Measurements from ENCODE around the gene KLF11.
"Not testable (repeated sequence)": the region's sequence is repeated elsewhere in the genome, so short reads cannot be mapped to it uniquely, and the experiment has no call there.

Gene KLF11

GRCh38 chr2:10009271-10009810, 34.0 kb upstream of the KLF11 start:
- no peaks in the 10 kb centered on the region for H3K36me3 ChIP-seq (ENCODE audit: control insufficient read depth, insufficient read depth, low read length)
- peaks cover 1% of the 10 kb centered on the region; the same call in 1 of the 2 replicates for H3K4me1 ChIP-seq (ENCODE audit: control insufficient read depth, insufficient read depth, low read length)
- DNase-seq (ENCODE audit: low read depth, low spot score), result no peak
- H3K27ac ChIP-seq (ENCODE audit: low read length), result no peak overlapping the region
- no CpG with 5 or more reads among the region's 19 CpGs for WGBS (ENCODE audit: insufficient coverage, insufficient read length)
- no peak overlapping the region for H3K4me3 ChIP-seq (ENCODE audit: low read length)
- H3K9me3 ChIP-seq (ENCODE audit: control insufficient read depth, insufficient read depth, low read length), result no peaks in the 10 kb centered on the region
- H3K27me3 ChIP-seq (ENCODE audit: control insufficient read depth, insufficient read depth, low read length), result no peaks in the 10 kb centered on the region

GRCh38 chr2:10009811-10010781, 33.3 kb upstream of the KLF11 start:
- Histone ChIP-seq H3K4me1 (ENCODE audit: control insufficient read depth, insufficient read depth, low read length) (peaks cover 1% of the 10 kb centered on the region; the same call in 1 of the 2 replicates), H3K4me3 (ENCODE audit: low read length) (no peak overlapping the region), H3K27me3 (ENCODE audit: control insufficient read depth, insufficient read depth, low read length) (no peaks in the 10 kb centered on the region), H3K27ac (ENCODE audit: low read length) (no peak overlapping the region), H3K9me3 (ENCODE audit: control insufficient read depth, insufficient read depth, low read length) (no peaks in the 10 kb centered on the region), H3K36me3 (ENCODE audit: control insufficient read depth, insufficient read depth, low read length) (no peaks in the 10 kb centered on the region)
- no peak for DNase-seq (ENCODE audit: low read depth, low spot score)
- no CpG with 5 or more reads among the region's 36 CpGs for WGBS (ENCODE audit: insufficient coverage, insufficient read length)

GRCh38 chr2:10010861-10011605, 32.3 kb upstream of the KLF11 start:
- H3K4me3 ChIP-seq (ENCODE audit: low read length); H3K27me3 ChIP-seq (ENCODE audit: control insufficient read depth, insufficient read depth, low read length); H3K4me1 ChIP-seq (ENCODE audit: control insufficient read depth, insufficient read depth, low read length); DNase-seq (ENCODE audit: low read depth, low spot score); H3K27ac ChIP-seq (ENCODE audit: low read length); H3K36me3 ChIP-seq (ENCODE audit: control insufficient read depth, insufficient read depth, low read length); H3K9me3 ChIP-seq (ENCODE audit: control insufficient read depth, insufficient read depth, low read length): not testable (repeated sequence)
- WGBS (ENCODE audit: insufficient coverage, insufficient read length), result no CpG with 5 or more reads among the region's 52 CpGs

GRCh38 chr2:10011606-10012325, 31.6 kb upstream of the KLF11 start:
- not testable (repeated sequence) for H3K27me3 ChIP-seq (ENCODE audit: control insufficient read depth, insufficient read depth, low read length); H3K4me1 ChIP-seq (ENCODE audit: control insufficient read depth, insufficient read depth, low read length); H3K36me3 ChIP-seq (ENCODE audit: control insufficient read depth, insufficient read depth, low read length); H3K27ac ChIP-seq (ENCODE audit: low read length); DNase-seq (ENCODE audit: low read depth, low spot score); H3K9me3 ChIP-seq (ENCODE audit: control insufficient read depth, insufficient read depth, low read length); H3K4me3 ChIP-seq (ENCODE audit: low read length)
- no CpG with 5 or more reads among the region's 61 CpGs for WGBS (ENCODE audit: insufficient coverage, insufficient read length)

- H3K9me3 ChIP-seq (ENCODE audit: control insufficient read depth, insufficient read depth, low read length); H3K27me3 ChIP-seq (ENCODE audit: control insufficient read depth, insufficient read depth, low read length); DNase-seq (ENCODE audit: low read depth, low spot score); H3K36me3 ChIP-seq (ENCODE audit: control insufficient read depth, insufficient read depth, low read length); H3K27ac ChIP-seq (ENCODE audit: low read length); H3K4me3 ChIP-seq (ENCODE audit: low read length); H3K4me1 ChIP-seq (ENCODE audit: control insufficient read depth, insufficient read depth, low read length): not testable (repeated sequence)
- WGBS (ENCODE audit: insufficient coverage, insufficient read length), result no CpG with 5 or more reads among the region's 37 CpGs
Measured at GRCh38 chr2:10012366-10012962, 30.9 kb upstream of the KLF11 start.

- no peaks in the 10 kb centered on the region for H3K9me3 ChIP-seq (ENCODE audit: control insufficient read depth, insufficient read depth, low read length)
Measured at GRCh38 chr2:10012963-10013461, 30.3 kb upstream of the KLF11 start.

GRCh38 chr2:10013651-10014417, 29.5 kb upstream of the KLF11 start:
- DNase-seq (ENCODE audit: low read depth, low spot score); H3K36me3 ChIP-seq (ENCODE audit: control insufficient read depth, insufficient read depth, low read length); H3K4me1 ChIP-seq (ENCODE audit: control insufficient read depth, insufficient read depth, low read length); H3K27ac ChIP-seq (ENCODE audit: low read length); H3K27me3 ChIP-seq (ENCODE audit: control insufficient read depth, insufficient read depth, low read length); H3K9me3 ChIP-seq (ENCODE audit: control insufficient read depth, insufficient read depth, low read length); H3K4me3 ChIP-seq (ENCODE audit: low read length): not testable (repeated sequence)
- 100% methylated on average over 4 of the region's 43 CpGs for WGBS (ENCODE audit: insufficient coverage, insufficient read length)

More at GRCh38 chr2:10012963-10013461, 30.3 kb upstream of the KLF11 start:
- H3K36me3 ChIP-seq (ENCODE audit: control insufficient read depth, insufficient read depth, low read length), result no peaks in the 10 kb centered on the region
- H3K27ac ChIP-seq (ENCODE audit: low read length), result no peak overlapping the region
- WGBS (ENCODE audit: insufficient coverage, insufficient read length), result no CpG with 5 or more reads among the region's 29 CpGs
- no peak overlapping the region for H3K4me3 ChIP-seq (ENCODE audit: low read length)
- no peaks in the 10 kb centered on the region; the same call in 1 of the 2 replicates for H3K4me1 ChIP-seq (ENCODE audit: control insufficient read depth, insufficient read depth, low read length)
- no peak for DNase-seq (ENCODE audit: low read depth, low spot score)
- no peaks in the 10 kb centered on the region for H3K27me3 ChIP-seq (ENCODE audit: control insufficient read depth, insufficient read depth, low read length)

GRCh38 chr2:10014418-10015190, 28.7 kb upstream of the KLF11 start:
- DNase-seq (ENCODE audit: low read depth, low spot score), result no peak
- Histone ChIP-seq H3K27ac (ENCODE audit: low read length) (no peak overlapping the region), H3K9me3 (ENCODE audit: control insufficient read depth, insufficient read depth, low read length) (no peaks in the 10 kb centered on the region), H3K4me3 (ENCODE audit: low read length) (no peak overlapping the region), H3K4me1 (ENCODE audit: control insufficient read depth, insufficient read depth, low read length) (no peaks in the 10 kb centered on the region; the same call in 1 of the 2 replicates), H3K27me3 (ENCODE audit: control insufficient read depth, insufficient read depth, low read length) (no peaks in the 10 kb centered on the region), H3K36me3 (ENCODE audit: control insufficient read depth, insufficient read depth, low read length) (no peaks in the 10 kb centered on the region)
- WGBS (ENCODE audit: insufficient coverage, insufficient read length), result 100% methylated on average over 3 of the region's 42 CpGs

Measured in iPS DF 6.9 (cell line).